Body of pancreas (tissue), 4 donors: Measurements from ENCODE around the gene SLC17A3.

Source experiments
- CTCF ChIP-seq, 7 experiments: fragments of 450-650 bp in 4 of 7; fragments of 200-600 bp in 3 of 7; sonication (generic) in 3 of 7; IDR thresholded peaks; one replicate each; pipeline ENCODE4 v1.5.1; 2016 to 2019; ENCODE audit warnings: antibody characterized with exemption in 7 of 7
- POLR2A ChIP-seq, 3 donors: fragments of 450-650 bp; IDR thresholded peaks; one replicate each; pipeline ENCODE4 v1.6.1; 2016; ENCODE audit warnings: antibody characterized with exemption in 3 of 3, mild to moderate bottlenecking in 2 of 3

- TF ChIP-seq POLR2A (IDR thresholded peaks at IDR 0.05), result no peak
- TF ChIP-seq CTCF (IDR thresholded peaks at IDR 0.05), result no peak
These were observed 40.9 kb downstream of the SLC17A3 start for GRCh38 chr6:25833136-25833535.
